Epidermal melanocyte (primary cell): Measurements from ENCODE around the gene DYNLRB2.

Experiments
- DNase-seq: peaks from one replicate; pipeline ENCODE4 v3.0.0; 2011; ENCODE audit warnings: low spot score; ENCODE audit not compliant: insufficient read length

Gene DYNLRB2

DNA sequence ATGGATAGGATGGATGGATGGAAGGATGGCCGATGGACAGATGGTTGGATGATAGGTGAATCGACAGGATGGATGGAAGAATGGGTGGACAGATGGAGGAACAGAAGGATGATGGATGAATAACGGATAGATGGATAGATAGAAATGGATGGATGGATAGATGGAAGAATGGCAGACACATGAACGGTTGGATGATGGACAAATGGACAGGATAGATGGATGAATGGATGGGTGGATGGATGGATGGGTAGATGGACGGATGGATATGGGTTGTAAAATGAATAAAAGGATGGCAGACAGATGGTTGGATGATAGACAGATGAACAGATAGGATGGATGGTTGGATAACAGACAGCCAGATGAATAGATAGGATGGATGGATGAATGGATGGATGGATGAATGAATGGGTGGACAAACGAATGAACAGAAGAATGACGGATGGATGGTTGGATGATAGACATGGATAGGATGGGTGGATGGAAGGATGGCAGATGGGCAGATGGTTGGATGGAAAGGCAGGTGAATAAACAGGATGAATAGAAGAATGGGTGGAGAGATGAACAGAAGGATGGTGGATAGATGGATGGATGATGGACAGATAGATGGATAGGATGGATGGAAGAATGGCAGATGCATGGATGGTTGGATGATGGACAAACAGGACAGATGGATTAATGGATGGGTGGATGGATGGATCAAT is 55.9 kb downstream of the DYNLRB2 start:
- no peak for DNase-seq

DNA sequence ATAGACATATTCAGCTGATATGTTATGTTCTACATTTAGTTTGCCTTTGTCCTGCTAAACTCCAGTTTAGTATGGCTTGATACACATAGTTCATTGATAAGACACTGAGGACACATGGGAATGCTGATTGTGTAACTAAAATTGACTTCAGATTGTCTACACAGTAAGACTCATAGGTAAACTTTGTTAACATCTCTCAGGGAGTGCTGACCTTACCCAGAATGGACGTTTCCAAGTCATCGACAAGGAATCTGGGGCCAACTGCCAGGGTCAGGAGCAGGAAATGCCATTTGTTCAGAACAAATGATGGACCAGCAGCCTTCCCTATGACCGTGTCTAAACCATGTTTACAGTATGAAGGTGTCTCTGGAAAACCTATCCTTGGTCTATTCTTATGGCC is 58.7 kb downstream of the DYNLRB2 start:
- no peak for DNase-seq
